Right lobe of liver (tissue), 6 donors: ENCODE data around the gene PPP1R12A. TPM values are rescaled to one million over a fixed set of nuclear protein-coding genes. Genes with fewer than 3 reads are reported as not detected.
A peak's percentile ranks its signal among the peaks of the same experiment; 100 is the strongest.
"Not testable (repeated sequence)": the region's sequence is repeated elsewhere in the genome, so short reads cannot be mapped to it uniquely, and the experiment has no call there.

Experiments
- ATAC-seq, 4 donors: fragments of 200-7000 bp; cut with Tn5 transposase; one replicate each; pipeline ENCODE4 v1.9.1; 2020; ENCODE audit warnings: mild to moderate bottlenecking in 4 of 4, moderate library complexity in 4 of 4
- DNase-seq, 3 donors: peaks; one replicate each; pipeline ENCODE4 v3.0.0-alpha.2; 2020
- H3K27ac ChIP-seq, 3 donors: fragments of 200-600 bp; one replicate each; pipeline ENCODE4 v1.8.0; 2022
- H3K27me3 ChIP-seq, 2 donors: fragments of 200-600 bp; one replicate each; pipeline ENCODE4 v1.8.0; 2022
- H3K36me3 ChIP-seq, 4 donors: fragments of 200-600 bp; sonication (generic) in 1 of 4; one replicate each; pipeline versions ENCODE4 v1.5.1 to v1.8.0; 2017 to 2022; ENCODE audit warnings: control low read depth in 1 of 4
- H3K4me1 ChIP-seq, 4 donors: fragments of 200-600 bp; sonication (generic) in 1 of 4; one replicate each; pipeline versions ENCODE4 v1.5.1 to v1.8.0; 2017 to 2022; ENCODE audit warnings: control low read depth in 1 of 4
- H3K4me3 ChIP-seq, 3 donors: fragments of 200-600 bp; one replicate each; pipeline ENCODE4 v1.8.0; 2022
- H3K9me3 ChIP-seq, 4 donors: fragments of 200-600 bp; sonication (generic) in 1 of 4; one replicate each; pipeline versions ENCODE4 v1.5.1 to v1.8.0; 2017 to 2022; ENCODE audit warnings: control low read depth in 1 of 4
- POLR2A ChIP-seq: fragments of 450-650 bp; IDR thresholded peaks from one replicate; pipeline ENCODE4 v1.6.1; 2017; ENCODE audit warnings: antibody characterized with exemption, mild to moderate bottlenecking
- WGBS: methylation state at CpG from one replicate; pipeline ENCODE4 v1.1.6; 2018; ENCODE audit warnings: low coverage, low lambda C conversion rate; ENCODE audit not compliant: insufficient coverage; ENCODE audit errors: missing lambda C conversion rate; 5-methylcytosine and 5-hydroxymethylcytosine counted together
- intact Hi-C, 2 donors: fragments of 100-400 bp; cut with DNase I; formaldehyde crosslinking; loops; one replicate each; pipeline versions ENCODE4 v1.11.2 to v1.14.1; 2022
- total RNA-seq, 6 experiments: library from RNA; depleted of rRNA in 2 of 6; stranded (reverse); fragments of >200 nt in 2 of 6; fragmentation: NEBNext Ultra II Directional in 3 of 6; extraction: Animal tissue kit (Norgen Biotek cat#: 25700) in 3 of 6; gene quantifications; one replicate each; pipeline versions ENCODE4 v1.1.0 to v1.2.4, GENCODE V29; 2016 to 2023
- TF ChIP-seq, protein P1 (sequence below), 4 donors: fragments of 200-600 bp in 3 of 4; fragments of 450-650 bp in 1 of 4; IDR thresholded peaks; one replicate each; pipeline versions ENCODE4 v1.5.1 to v1.8.0; 2016 to 2022; ENCODE audit warnings: antibody characterized with exemption in 4 of 4, mild to moderate bottlenecking in 2 of 4
- donor health status: DM: no; HTN: yes; CAD: no.
- donor health status: DM: no; HTN: no; CAD: no.
- donor health status: DM: no; HTN: no; CAD: no.
- donor health status: DM: no; HTN: yes; CAD: no.
- donor health status: DM: no; HTN: yes; CAD: no.

The PPP1R12A gene
- total RNA-seq, 6 experiments from 2014 or later = 13.1 to 21.0 (median 19.2) TPM

DNA sequence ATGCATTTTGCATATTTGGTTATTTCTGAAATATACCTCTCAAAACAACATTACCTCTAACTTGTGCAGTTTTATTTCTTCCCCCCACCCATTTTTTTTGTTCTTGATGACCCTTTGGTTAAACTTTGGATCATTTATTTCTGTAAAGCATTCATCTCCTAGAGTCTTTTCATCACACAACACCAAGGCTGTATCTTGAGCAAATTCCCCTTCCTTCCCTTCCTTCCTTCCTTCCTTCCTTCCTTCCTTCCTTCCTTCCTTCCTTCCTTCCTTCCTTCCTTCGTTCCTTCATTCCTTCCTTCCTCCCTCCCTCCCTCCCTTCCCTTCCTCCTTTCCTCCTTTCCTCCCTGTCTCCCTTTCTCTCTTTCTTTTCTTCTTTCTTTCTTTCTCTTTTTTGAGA, 43.8 kb upstream of the PPP1R12A start:
- no peak overlapping the region for H3K27ac ChIP-seq
- intact Hi-C loops = no loop called here
- no peak overlapping the region for H3K4me3 ChIP-seq
- no peaks in the 10 kb centered on the region for H3K27me3 ChIP-seq
- H3K9me3 ChIP-seq = no peaks in the 10 kb centered on the region
- H3K4me1 ChIP-seq = no peaks in the 10 kb centered on the region
- H3K36me3 ChIP-seq = no peaks in the 10 kb centered on the region
- ATAC-seq = no peak
- 15% methylated on average over 1 of the region's 1 CpG for WGBS
- DNase-seq = no peak
- TF ChIP-seq, protein P1, sequence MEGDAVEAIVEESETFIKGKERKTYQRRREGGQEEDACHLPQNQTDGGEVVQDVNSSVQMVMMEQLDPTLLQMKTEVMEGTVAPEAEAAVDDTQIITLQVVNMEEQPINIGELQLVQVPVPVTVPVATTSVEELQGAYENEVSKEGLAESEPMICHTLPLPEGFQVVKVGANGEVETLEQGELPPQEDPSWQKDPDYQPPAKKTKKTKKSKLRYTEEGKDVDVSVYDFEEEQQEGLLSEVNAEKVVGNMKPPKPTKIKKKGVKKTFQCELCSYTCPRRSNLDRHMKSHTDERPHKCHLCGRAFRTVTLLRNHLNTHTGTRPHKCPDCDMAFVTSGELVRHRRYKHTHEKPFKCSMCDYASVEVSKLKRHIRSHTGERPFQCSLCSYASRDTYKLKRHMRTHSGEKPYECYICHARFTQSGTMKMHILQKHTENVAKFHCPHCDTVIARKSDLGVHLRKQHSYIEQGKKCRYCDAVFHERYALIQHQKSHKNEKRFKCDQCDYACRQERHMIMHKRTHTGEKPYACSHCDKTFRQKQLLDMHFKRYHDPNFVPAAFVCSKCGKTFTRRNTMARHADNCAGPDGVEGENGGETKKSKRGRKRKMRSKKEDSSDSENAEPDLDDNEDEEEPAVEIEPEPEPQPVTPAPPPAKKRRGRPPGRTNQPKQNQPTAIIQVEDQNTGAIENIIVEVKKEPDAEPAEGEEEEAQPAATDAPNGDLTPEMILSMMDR (IDR thresholded peaks at IDR 0.05) = no peak
- no peak for TF ChIP-seq POLR2A

DNA sequence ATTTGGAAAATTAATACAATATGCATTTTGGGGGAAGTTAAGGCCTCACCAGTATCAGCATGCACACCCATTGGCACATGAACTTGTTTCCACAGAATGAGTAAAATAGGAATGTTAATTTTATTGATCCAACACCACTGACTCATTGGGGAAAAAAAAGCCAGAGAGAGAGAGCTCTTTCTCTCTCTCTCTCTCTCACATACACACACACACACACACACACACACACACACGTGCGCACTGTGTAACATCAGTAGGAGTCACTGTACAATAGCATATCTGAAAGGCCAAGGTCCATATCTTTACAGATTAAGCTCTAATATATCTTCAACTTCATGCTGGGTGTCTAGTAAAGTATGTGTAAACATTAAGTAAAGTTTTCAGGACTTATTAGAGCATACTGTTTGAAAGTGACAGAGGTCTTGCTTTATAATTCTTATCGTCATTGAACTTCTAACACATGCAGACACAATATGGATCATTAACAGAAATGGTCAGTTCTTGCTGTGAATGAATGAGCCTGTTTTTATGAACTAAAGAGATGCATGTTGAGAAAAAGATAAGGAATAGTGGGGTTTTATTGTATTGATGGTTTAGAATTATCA, 43.1 kb upstream of the PPP1R12A start:
- H3K36me3 ChIP-seq, H3K4me3 ChIP-seq, DNase-seq, H3K4me1 ChIP-seq, H3K9me3 ChIP-seq, H3K27ac ChIP-seq, intact Hi-C loops, H3K27me3 ChIP-seq: not testable (repeated sequence)
- ATAC-seq = peak in 1 of 4 donors; percentile 43
- 69% methylated on average over 3 of the region's 3 CpGs for WGBS

DNA sequence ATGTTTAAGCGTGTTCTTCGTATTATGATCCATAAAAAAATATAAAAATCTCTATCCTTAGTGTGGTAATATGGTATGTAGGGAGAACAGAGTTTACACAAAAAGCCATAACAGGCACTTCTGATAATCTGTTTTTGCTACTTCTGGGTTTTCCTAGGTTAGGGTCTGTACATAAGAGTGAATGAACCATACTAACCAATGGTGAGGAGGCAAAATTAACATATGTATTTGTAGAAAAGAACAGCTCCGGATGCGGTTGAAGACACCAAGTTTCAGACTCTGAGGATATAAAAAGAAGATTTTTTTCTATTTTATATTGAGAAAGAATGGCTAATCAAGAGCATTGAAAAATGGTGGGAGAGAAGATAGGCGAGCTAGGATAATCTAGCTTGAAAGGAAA, 40.2 kb upstream of the PPP1R12A start:
- no peak for TF ChIP-seq POLR2A
- TF ChIP-seq, protein P1 (IDR thresholded peaks at IDR 0.05) = no peak
- intact Hi-C loops = no loop called here
- Histone ChIP-seq H3K4me1 (no peaks in the 10 kb centered on the region), H3K9me3 (no peaks in the 10 kb centered on the region), H3K36me3 (no peaks in the 10 kb centered on the region), H3K4me3 (no peak overlapping the region), H3K27ac (no peak overlapping the region), H3K27me3 (no peaks in the 10 kb centered on the region)
- ATAC-seq (no peak), DNase-seq (no peak)
- WGBS = 70% methylated on average over 5 of the region's 5 CpGs

DNA sequence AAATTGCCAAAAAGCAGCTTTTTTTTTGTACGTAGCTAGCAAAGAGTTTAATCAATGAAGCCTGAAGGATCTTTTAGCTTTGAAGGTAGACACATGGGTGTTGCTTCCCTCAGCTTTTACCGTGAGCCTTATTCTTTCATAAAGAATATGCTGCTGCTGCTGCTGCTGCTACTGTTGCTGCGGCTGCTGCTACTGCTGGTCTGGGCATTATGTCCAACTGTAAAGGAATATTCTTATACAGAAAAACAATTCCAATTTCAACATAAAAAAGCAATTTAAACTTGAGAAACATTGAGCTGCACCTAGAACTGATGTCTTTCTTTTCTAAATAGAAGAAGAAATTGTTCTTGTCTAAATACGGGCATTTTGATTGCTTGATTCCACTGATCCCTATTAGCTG, 38.9 kb upstream of the PPP1R12A start:
- Histone ChIP-seq H3K4me1 (no peaks in the 10 kb centered on the region), H3K36me3 (no peaks in the 10 kb centered on the region), H3K9me3 (no peaks in the 10 kb centered on the region), H3K4me3 (no peak overlapping the region), H3K27me3 (no peaks in the 10 kb centered on the region), H3K27ac (no peak overlapping the region)
- intact Hi-C loops = no loop called here
- TF ChIP-seq, protein P1 (IDR thresholded peaks at IDR 0.05) = no peak
- TF ChIP-seq POLR2A = no peak
- ATAC-seq (no peak), DNase-seq (no peak)
- WGBS = 77% methylated on average over 4 of the region's 4 CpGs

DNA sequence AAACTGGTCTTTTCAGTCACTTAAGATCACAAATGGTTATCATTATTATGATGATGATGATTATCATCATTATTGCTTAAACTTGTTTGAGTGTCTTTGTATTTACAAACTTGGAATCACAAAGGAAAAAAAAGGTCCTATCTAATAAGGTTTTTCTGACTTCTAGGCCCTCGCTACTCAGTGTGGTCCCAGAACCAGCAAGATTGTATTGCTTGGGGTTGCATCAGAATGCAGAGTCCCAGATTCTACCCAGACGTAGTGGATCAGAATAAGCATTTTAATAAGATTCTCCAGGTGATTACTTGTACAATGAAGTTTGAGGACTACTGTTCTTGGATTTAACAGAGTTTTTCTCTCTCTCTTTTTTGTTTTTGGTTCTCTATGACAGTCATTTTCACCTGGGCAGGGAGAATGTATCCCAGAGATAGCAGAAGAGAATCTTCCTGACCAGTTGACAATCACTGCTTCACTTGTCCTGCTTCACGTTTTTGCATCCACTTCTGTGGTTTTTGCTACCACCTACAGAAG, 29.3 kb upstream of the PPP1R12A start:
- DNase-seq = no peak
- H3K4me1 ChIP-seq = no peaks in the 10 kb centered on the region
- no peak overlapping the region for H3K4me3 ChIP-seq
- H3K27me3 ChIP-seq = no peaks in the 10 kb centered on the region
- TF ChIP-seq, protein P1 (IDR thresholded peaks at IDR 0.05) = no peak
- no peak for ATAC-seq
- WGBS = 59% methylated on average over 3 of the region's 3 CpGs
- no peaks in the 10 kb centered on the region for H3K36me3 ChIP-seq
- intact Hi-C loops = no loop called here
- no peak overlapping the region for H3K27ac ChIP-seq
- H3K9me3 ChIP-seq = no peaks in the 10 kb centered on the region
